ENCODE results near the gene KCNAB1. TPM values are rescaled to one million over a fixed set of nuclear protein-coding genes. Genes with fewer than 3 reads are reported as not detected.

Gene KCNAB1
- polyA plus RNA-seq, 3 donors: 2.6 to 3.3 (median 3.2) TPM

DNA sequence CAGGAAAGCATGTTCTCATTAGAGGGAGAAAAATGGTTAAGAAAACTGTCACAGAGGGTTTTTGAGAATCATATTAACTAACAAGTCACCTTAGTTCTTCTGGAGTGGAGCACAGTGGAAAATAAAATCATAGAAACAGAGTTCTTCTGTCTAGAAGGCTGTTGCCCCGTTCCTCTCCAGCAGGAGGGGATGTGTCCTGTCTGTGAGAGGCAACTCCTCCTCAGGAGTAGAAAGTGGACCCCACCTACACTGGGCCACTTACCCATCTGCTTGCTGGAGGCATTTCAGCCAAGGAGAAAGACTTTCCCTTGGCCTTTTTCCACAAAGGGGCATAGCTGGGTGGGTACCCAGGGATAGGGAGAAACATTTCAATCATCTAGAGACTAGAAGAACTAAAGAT, 327.9 kb downstream of the KCNAB1 start:
- no peak for DNase-seq

DNA sequence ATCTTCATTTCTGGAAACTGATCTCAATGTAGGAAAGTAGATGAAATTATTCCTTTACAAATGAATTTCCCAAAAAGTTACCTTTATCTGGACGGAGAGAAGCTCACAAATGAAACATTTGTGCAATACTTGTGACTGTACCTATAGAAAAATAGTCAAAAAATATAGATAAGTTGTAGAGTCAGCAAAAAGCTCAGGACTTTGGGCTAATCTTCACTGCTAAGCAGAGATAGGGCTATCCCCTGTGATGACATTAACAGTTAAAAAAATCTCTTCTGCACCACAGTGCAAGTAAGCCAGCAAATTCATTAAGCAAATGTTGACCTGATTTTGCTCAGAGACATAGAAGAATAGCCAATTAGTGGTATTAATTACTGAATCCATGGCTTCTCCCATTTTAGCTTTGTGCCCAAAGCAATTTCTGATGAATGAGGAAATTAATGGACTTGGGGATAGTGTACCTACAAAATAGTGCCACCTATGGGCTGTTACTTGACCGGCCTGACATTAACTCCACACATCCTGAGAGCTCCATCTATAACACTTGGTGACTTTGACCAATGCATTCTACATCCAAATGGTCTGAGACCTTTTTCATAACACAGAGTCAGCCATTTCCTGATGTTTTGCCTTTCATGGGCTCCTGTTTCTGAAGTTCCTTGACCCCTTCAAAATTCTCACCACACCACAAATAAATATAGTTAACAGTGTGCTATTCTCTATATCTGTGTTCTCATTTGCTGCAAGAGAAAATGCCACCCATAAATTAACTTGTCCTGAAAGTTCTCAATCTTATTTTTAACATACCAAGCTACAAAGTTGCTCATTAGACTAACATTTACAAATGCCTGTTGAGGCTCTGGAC, 329.6 kb downstream of the KCNAB1 start:
- no peak for DNase-seq

DNA sequence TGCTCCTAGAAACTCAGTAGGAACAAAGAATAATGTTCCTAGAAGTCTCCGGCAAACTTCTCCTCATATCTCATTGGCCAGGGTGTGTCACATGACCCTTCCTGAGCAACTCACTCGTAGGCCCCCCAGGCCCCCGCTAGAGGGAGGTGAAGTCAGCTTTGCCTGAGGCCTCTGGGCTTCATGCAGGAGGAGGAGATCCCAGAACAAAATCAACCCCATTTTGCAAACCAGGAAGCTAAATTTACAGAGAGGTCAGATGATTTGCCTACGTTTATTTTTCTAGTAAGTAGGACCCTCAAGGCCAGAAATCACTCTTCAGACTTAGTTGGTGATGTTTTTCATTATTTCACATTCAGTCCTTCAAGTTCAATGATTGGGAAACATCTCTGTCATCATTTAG, 335.5 kb downstream of the KCNAB1 start:
- DNase-seq: no peak

DNA sequence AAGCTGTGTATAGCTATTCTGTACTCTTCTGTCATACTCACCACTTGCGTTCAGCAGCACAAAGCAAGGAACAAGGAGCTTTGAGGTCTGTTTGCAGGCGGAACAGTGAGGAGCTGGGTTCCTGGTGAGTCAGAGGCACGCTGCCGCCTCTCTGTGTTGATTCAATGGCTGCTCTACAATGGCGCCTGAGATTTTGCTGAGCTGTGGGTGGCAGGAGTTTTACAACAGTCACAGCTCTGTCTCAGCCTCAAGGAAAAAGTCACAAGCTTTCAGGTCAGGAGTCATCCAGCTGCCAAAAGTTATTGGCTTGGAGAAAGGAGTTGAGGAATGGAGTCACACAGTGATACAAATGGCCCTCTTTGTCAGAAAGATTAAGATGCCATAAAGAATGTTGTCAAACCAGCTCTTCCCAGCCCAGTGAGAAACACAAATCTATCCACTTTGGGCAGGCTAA, 336.4 kb downstream of the KCNAB1 start:
- no peak for DNase-seq

DNA sequence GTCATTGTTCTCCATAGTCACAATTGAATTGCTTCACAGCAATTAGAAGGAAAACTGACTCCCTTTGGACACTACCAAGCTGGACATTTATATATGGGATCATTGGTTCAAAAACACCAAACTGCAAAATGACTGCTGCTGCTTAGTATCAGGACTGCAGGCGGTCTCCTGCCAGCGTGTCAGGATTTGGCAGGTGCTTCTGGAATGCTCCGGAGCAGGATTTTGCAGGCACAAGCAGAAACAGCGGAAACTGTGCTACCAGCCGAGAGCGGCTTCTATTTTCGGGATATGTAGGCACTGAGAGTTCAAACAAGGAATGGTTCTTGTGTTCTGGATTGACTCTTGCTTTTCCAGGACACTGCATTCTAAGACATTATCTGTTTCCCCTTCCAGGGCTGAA, 339.1 kb downstream of the KCNAB1 start:
- no peak for DNase-seq

DNA sequence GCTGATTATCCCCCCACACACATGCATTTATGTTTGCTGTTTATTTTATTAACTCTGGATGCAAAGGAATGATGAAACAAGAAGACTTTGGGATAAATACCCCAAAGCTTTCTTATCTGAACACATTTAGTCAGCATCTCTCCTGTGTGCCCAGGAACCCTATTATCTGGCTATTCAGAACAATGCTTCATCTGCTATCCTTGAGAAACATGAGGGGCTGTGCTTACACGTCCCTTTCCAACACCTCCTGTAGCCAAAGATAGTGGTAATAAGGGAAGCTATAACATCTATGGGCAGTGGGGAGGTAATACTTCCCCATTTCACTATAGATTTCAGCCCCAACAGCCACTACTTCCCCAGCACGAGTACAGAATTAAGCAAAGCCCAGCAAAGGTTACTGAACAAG, 339.8 kb downstream of the KCNAB1 start:
- DNase-seq: no peak

DNA sequence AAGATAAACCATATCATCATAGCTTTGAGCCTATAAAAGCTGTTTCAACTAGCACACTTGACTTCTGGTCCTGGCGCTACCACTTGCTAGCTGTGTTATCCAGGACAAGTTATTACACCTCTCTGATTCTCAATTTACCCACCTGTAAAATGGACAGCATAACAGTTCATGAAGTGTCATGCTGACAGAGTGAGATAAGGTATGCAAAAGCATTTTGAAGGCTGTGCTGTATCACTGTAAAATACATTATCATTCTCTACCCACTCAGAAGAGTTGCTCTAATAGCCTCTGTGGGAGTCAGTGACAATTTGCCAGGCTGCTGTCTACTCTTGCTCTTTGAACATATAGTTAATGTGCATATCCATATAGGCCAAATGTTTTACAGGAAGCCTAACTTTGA, 341.5 kb downstream of the KCNAB1 start:
- DNase-seq: no peak

DNA sequence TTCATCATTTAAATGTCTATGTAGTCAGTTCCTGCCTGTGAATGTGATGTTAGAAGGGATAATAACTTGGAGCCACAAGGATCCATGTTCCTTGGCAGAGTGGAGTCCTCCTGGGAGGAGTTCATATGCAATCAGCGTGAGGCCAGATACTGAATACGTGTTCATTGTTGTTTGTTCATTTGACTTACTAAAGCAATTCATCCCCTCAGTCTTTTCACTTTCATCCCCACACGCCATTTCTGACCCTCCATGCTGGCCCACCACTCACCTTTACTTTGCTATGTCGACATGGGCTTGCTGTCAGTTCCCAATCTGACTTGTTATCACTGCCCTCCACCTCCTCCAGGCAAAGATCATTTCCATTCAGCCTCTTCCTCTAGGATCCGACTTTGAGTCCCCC, 342.7 kb downstream of the KCNAB1 start:
- no peak for DNase-seq

DNA sequence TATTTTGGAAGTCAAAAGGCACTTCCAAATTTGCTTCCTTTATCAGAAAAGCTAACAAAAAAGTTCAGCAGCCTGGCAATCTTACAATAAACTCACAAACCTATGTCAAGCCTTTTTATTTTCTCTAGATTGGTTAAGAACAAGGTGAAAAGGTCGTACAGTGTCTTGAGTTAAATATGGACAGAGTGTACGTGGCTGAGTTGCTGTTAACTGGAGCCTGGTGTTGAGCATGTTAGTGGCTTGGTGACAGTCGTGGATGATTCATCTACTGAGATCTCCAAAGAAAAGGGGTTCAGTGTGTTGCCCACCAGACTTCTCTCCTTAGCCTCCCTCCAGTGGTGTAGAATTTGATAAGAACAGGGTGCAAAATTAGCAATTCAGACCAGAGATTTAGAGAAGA, 344.8 kb downstream of the KCNAB1 start:
- DNase-seq: no peak

DNA sequence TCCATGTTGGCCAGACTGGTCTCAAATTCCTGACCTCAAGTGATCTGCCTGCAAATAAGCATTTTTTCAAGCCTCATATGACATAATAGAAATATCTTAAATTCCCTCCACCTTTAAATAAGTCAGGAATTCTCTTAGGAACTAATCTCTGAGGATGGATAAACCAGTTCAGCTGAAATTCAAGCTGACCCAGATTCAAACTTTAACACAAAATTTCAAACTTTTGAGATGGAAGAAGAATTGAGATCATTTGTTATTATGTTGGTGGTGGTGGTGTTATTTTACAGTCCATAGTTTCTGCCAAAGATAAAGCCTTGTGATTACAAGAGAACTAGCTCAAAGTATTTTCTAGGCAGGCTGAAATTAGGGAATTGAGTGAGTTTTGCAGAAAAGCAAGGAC, 349.1 kb downstream of the KCNAB1 start:
- DNase-seq: no peak

DNA sequence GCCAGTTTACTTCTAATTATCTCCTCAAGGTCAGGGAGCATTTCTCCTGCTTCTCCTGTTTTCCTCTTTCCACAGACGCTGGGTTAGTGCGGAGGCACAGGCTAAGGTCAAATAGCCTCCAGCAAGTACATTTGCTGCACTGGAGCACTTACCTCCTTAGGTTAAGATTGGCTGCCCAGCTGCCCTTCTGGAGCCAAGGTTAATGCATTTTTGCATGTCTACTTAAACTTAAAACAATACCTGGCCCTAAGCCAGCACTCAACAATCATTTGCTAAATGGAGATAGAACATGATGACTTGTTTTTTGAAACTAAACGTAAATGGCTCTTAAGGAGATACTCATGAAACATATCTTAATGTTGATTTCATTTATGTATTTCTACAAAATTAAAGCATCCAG, 351.1 kb downstream of the KCNAB1 start:
- no peak for DNase-seq

DNA sequence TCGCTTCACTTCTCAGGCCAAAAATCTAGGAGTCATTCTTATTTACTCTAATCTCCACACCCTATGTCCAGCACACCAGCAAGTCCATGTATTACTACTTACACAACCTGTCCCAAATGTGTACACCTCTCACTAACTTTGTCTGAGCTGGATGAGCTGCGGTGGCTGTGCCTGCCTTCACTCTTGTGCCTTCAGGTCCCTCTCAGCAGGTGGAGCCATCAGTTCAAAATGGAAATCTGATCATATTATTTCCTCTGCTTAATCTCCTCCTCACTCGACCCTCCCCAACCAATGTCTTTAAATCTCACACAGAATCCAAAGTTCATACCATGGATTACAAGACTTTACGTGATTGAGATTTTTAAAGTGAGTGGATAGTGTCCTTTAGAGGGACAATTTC, 351.8 kb downstream of the KCNAB1 start:
- DNase-seq: no peak

DNA sequence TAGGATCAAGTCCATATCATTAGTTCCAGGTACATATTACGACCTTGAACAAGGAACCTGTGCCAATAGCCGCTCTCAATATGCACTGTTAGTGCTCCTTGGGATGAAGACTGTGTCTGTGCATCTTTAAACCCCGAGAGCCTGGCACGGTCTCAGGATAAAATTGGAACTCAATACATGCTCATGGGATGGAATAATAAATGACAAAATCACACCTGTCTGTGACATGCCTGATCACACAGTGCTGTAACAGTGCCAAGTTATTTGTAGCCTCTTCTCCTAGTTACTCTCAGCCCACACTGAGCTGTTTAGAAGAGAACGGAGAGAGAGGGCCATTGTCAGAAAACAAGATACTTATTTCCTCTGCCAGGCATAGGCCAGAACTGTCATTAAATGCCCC, 352.3 kb downstream of the KCNAB1 start:
- DNase-seq: no peak

DNA sequence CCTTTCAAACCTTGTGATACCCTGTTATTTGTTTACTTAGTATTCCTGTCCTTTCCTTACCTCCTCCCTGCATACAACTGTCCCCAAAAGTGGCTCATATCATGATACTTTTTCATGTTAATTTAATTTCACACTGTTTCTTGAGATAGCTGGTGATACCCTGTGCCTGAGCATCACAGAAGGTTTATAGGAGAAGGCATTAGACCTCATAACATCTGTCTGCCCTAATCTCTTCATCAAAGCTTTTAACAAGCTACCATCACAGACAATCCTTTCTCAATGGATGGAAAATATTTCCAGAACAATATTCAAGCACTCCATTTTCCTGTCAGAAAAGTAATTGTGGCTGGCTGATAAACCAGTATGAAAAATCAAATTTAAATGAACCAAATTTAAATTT, 353.0 kb downstream of the KCNAB1 start:
- no peak for DNase-seq

DNA sequence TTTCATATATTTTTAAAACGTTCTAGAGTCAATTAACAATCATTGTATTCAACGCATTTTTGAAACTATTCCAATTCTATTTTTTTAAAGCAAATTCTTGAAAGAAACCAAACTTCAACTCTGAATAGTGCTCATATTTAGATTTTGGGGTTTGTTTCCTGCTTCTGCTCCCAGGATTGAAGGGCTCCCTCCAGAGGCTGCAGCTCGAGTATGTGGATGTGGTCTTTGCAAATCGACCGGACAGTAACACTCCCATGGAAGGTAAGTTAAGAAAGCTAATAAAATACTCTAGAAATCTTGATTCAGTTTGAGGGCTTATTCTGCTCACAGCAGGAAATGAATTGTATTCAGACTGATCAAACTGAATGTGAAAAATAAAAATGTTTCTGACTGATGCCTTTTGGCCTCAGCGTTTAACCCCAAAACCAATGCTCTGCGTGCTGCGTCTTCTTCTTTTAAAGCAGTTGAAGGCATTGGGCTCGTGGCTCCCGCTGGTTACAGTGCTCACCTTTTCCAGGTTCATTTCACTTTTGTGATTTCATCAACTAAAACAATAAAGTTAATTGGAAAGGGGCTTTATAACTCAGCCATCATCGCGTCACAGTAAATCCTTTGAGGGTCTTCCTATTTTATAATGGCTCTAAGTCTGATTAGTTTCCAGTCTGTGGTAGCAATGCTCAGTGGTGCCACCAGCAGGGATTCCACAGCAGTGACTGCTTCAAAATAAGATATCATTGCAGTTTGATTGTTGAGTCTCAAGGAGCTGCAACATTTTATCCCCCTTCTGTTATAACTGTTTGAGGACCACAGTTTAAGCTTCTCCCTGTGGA, 354.4 kb downstream of the KCNAB1 start:
- no peak for DNase-seq

DNA sequence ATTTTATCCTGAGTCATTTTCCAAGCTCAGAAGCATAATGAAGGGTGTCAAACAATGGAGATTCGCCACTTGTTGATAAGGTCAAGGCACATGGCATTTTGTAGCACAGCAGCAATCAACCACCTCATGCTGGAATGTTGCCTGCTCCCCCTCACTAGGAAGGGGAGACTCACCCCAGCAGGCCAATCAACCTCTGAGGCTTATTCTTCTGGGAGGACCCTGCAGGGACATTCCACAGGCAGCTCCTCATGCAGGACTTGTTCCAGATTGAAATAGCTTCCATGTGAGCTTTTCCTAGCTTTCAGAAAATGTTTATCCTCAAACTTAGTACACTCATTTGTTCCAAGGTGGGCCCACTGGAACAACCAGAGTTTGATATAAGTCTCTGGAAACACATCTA, 356.9 kb downstream of the KCNAB1 start:
- no peak for DNase-seq

DNA sequence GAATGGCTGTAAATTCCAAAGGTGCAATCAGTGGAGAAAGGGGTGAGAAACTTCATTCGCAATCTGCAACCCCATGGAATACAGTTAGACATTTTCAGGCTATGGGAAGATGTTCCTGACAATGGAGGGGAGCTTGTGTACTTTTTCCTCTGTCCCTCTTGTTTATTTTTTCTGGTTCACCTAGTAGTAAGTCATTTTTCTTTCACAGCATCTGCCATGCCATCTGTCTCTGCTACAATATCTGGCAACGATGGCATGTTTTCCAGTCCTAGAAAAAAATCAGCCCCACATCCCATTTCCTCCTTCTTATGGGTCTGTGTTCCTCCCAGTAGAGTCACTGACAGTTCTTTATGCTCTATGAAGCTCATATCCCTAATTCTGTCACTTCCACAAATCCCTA, 358.5 kb downstream of the KCNAB1 start:
- DNase-seq: no peak

DNA sequence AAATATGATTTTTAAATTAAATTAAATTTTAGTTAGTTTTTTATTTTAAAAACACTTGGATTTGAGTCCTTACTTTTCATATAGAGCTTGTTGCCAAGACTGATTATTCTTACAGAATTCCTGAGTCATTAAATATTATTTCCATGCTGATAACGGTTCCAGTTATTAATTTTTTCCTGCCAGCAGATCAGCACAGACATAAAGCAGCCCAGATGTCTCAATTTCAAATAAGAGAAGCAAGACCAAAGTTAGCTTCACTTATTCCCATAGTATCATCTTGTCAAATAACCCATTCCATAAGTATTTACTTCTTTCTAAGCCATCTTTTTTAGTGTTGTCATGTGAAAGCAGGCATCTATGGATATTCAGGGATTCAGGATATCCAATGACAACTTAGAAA, 359.2 kb downstream of the KCNAB1 start:
- DNase-seq: no peak

DNA sequence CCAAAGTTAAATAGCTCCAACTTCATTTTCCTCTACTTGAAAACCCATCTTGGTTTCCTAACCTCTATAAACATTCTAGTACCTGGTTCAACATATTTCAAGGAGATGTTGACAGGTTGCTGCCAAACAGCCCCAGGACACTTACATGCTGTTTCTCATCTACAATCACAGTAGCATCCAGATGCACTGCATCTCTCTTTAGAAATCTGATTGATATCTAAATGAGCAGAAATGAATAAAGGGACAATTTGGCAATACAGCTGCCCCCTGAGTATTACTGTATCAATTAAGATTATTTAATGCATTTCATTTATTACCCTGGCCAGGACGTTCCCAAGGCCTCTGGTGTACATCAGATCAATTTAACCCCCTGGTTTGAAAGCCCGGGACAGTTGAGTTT, 360.6 kb downstream of the KCNAB1 start:
- DNase-seq: no peak

DNA sequence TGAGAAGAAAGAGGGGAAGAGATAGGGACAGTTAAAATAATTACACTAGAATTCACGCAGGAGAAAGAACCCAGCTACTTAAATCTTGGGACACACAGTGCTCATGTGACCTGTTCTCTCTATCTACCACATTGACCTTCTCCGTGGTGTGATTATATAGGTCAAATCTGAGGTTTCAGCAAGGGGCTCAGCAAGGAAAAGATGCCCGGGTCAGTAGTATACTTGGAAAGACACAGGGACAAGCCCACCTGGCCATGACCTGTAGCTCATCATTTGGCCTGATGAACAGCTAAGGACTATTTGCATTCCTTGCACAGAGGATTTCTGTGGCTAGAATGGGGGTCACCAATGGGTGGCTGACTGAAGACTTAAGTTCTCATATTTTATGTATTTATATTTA, 362.6 kb downstream of the KCNAB1 start:
- DNase-seq: no peak

DNA sequence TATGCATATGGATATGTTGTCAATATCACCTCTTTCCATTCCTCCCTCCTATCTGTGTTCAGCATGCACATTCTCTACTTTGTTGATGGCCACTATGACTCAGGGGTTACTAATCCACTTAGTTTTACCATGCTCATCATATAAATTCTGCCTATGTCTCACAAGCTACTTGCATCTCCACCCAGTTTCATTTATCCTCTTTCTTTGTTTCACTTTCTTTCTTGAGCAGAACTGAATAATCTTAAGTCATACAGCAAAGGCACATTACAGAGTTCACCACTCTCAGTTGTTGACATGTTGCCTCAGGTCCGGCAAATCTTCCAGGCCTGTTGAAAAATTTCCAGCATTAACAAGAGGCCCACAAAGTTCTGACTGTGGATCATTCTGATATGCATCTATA, 363.0 kb downstream of the KCNAB1 start:
- no peak for DNase-seq

DNA sequence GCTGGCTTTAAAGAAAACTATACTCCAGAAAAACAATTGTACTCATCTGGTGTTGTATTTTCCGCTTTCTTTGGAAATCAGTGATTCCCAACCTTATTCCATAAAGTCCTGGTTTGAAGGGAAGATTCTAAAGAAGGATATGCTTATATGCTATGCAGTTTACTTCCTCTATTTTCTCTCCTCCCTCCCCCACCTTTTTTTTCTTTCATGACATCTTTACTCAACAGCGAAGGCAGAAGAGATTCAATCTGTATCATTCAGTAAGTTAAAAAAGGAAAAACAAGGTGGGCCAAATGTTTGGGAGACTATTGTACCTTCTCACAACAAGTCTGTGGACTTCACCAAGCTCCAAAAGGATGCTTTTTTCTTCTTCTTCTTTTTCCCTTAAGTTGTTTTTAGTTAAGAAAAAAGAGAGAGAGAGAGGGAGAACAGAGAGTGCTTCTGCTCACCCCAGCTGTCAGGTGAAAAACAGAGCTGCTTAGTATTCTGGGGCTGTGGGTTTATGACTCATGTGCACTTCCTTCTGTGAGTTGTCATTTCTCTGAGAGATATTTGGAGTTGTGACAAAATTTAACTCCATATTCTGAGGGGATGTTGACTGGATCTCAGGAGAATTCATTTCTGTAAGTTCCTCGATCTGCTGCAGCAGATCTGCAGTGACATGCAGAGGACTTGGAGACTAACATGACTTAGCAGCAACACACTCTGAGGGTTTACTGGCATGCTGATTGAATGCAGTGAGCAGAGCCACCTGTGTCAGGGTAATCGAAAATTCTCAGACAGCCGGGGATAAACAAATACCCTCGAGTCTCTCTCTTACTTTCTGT, 363.8 kb downstream of the KCNAB1 start:
- no peak for DNase-seq
